ENCODE measurements around the gene SMYD5.

The SMYD5 gene

DNA sequence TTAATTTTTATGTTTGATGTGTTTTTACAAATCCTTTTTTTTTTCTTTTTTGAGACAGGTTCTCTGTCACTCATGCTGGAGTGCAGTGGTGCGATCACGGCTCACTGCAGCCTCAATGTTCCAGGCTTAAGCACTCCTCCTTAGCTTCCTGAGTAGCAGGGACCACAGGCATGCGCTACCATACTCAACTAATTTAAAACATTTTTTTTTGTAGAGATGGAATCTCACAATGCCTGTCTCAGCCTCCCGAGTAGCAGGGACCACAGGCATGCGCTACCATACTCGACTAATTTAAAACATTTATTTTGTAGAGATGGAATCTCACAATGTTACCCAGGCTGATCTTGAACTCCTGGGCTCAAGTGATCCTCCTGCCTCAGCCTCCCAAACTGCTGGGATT is 8.4 kb upstream of the SMYD5 start:
- no peak for DNase-seq (ENCODE audit: low spot score)

GRCh38 chr2:73208258-73208657 is 5.8 kb upstream of the SMYD5 start:
- no peak for DNase-seq (ENCODE audit: low spot score)

GRCh38 chr2:73210019-73210418 is 4.0 kb upstream of the SMYD5 start:
- no peak for DNase-seq (ENCODE audit: low spot score)

- no peak for DNase-seq (ENCODE audit: low spot score)
Measured at GRCh38 chr2:73210696-73211095, 3.3 kb upstream of the SMYD5 start.

DNA sequence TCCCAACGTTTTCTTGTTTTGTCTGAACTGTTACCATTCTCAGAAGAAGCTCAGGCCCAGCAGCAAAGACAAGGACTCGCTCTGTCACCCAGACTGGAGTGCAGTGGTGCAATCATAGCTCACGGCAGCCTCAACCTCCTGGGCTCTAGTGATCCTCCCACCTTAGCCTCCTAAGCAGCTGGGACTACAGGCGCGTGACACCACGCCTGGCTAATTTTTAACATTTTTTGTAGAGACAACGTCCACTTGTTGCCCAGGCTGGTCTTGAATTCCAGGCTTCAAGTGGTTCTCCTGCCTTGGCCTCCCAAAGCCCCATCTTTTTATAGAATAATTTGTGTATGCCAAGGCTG is 2.0 kb upstream of the SMYD5 start:
- no peak for DNase-seq (ENCODE audit: low spot score)

GRCh38 chr2:73212448-73213176 is 1.4 kb upstream of the SMYD5 start:
- DNase-seq (ENCODE audit: low spot score): peak; percentile 69

DNA sequence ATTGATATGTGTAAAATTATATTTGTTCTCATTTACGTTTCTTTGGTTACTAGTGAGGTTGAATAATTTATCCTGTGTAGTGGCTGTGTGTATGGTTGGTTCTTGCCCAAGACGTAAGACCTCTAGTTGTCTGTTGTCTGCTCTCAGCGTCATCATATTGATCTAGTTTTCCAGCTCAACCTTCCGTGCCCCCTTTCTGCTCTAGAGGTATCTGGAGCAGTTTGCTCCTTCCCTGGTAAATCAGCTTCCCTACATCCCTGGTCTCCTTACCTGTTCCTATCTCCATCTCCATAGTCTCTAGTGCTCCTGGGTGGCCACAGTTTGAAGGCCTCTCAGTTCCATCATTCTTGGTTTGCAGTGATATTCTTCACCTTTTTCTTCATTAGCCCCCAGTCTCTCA is 1.2 kb downstream of the SMYD5 start:
- no peak for DNase-seq (ENCODE audit: low spot score)

DNA sequence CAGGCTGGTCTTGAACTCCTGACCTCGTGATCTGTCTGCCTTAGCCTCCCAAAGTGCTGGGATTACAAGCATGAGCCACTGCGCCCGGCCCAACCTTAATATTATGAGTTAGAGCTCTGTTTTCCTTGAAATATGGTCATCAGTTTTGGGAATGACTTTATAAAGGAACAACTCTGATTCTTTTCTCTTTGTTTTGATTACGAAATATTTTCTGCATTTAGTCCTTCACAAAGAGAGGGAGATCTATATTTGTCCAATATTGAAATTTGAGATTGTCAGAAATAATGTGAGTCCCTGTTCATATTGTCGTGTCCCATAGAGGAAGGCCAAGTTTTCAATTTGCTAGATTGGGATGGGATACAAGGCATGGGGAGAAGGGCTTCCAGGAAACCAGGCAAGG is 3.1 kb downstream of the SMYD5 start:
- no peak for DNase-seq (ENCODE audit: low spot score)

GRCh38 chr2:73217826-73218225 is 3.8 kb downstream of the SMYD5 start:
- DNase-seq (ENCODE audit: low spot score): no peak

- no peak for DNase-seq (ENCODE audit: low spot score)
Measured at GRCh38 chr2:73218298-73218697, 4.3 kb downstream of the SMYD5 start.

DNA sequence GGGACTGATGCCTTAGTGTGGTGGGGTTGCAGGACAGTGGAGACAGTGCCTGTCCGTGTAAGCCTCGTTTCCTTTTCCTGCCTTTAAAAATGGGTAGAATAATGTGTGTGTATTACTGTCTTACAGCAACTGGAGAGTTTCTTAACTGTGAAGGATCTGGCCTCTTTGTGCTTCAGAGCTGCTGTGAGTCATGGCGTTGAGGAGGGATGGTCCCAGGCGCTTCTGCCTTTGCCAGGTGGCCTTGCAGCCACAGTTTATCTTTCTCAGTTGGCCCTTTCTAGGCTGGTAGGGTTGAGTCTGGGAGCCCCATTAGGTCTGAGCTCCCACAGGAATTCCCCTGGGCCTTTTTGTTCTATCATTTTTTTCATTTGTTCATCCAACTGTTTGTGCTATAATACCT is 9.8 kb downstream of the SMYD5 start:
- no peak for DNase-seq (ENCODE audit: low spot score)

DNA sequence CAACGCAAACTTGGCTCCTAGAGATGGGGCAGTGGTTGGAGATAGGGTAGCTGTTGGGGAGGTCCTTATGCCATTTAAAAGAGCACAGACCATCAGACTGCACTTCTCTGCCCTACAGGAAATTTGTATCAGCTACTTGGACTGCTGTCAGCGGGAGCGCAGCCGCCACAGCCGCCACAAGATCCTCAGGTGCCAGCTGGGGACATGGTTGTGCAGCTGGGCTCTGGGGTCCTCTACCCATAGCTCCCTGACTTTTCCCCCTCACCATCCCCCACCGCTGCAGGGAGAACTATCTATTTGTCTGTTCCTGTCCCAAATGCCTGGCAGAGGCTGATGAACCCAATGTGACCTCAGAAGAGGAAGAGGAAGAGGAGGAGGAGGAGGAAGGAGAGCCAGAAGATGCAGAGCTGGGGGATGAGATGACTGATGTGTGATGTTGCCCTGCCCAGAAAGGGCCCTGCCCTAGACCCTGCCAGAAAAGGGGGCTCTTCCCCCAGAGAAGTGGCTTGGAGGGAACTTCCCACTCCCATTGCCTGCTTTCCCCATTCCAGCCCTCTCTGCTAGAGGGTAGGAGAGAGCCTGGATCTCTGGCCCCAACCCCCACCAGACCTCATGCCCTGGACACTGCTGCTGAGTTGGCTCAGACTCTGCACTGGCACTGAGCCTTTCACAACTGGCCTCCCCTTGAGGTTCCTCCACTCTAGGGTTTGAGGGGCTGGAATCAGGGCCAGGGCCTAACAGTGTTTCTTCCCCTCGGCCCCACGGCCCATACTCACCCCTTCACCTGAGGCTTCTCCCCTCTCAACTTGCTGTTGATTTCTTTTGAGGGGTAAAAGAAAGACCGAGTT is 11.7 kb downstream of the SMYD5 start:
- no peak for DNase-seq (ENCODE audit: low spot score)

DNA sequence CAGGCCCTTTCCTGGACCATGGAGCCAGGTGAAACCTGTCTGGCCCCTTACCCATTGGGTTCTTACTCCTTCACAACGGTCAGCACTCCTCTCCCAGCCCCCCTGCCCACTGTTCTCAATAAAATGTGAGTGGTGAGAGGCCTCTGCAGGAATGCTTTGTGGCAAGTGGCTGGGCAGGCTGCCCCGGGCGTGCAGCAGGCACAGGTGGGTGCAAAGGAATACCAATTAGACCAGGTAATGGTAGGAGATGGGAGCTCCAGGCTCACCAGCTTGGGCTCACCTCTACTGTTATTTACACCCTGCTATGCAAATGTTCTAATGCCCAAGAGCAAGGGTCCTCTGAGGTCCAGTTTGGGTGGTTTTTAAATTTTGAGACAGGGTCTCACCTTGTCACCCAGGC is 13.0 kb downstream of the SMYD5 start:
- DNase-seq (ENCODE audit: low spot score): no peak

DNA sequence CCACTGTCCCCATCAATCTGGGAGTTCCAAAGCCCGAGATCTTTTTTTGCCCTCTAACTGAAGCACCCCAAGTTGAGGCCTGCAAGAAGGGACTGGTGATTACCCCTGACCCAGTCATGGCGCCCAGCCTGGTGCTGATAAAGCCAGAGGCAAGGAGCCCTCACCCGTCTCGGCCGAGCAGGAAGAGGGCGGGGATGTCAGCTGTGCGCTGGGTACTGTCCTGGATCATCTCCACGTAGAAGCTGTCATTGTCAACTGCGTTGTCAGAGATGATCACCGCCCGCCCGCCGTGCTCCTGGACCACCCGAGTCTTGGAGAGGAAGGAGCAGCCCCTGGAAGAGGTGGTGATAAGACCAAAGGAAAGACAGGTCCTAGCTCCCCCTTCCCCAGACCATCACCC is 14.6 kb downstream of the SMYD5 start:
- DNase-seq (ENCODE audit: low spot score): no peak

DNA sequence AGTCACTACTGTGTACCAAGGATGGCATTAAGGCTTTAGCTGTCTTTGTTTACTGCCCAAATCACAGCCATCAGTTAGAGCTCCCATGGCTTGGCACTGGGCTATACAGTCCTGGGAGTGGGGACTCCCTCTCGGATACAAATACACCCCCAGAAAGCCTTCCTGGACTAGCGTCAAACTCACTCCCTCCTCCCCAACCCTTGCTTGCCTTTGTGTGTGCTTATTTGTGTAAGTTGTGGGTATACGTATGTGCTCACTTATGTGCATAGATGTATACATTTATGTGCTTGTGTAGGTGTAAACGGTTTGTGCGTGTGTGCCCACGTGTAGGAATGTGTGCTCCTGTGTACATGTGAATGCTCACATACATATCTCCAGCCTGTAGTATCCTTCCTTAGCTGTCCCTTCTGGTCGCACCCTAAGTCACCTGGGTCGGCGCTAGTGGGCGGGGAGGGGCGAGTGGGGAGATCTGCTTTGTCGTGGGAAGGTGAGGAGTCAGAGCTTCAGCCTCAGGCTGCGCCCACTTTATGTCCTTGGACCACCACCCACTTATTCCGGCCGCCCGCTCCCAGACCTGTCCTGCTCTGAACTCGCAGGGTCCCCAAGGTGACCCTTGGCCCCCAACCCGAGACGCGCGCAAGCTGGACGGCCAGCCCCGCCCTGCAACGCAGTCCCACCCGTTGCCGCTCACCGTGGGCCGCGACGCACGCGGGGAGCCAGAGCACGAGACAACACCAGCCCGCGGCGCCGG is 18.5 kb downstream of the SMYD5 start:
- peak; percentile 21 for DNase-seq (ENCODE audit: low spot score)

DNA sequence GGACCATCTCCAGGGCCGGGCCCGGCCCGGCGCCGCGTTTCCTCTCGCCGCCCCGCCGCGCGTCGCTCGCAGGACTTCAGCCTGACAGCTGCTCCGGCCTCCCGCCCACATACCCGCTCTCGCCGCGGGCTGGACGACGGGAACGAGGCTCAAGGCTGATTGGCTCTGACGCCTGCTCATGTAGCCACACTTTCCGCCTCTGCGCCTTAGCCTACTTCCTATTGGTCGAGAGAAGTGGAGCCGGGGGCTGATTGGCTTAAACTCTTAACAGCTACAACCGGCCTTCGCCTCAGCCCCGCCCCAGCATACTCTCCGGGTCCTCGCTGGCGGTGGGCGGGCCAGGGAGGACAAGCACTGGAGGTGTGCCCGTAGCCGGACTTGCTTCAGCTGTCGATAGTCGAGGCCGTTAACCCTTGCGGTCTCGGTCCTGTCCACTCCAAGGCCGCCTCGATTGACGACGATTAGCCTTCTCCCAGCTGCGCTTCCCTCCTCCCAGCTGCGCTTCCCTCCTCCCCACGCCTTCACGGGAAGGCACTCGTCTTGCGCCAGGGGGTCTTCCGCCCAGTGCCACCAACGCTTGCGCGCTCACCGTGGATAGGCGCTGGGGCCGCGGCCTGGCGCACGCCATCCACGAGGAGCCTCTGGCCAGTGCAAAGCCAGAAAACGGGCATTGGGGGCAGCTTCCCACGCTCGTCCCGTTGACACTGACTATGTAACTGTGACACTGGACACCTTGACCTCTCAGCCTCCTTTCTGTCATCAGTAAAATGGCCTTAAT is 19.3 kb downstream of the SMYD5 start, which contains the start of gene PRADC1:
TSS of gene PRADC1 (minus strand) at position 86 of the 778 bp plus-strand sequence. CDS start at position 7, 79 bp downstream.
- DNase-seq (ENCODE audit: low spot score): peak; percentile 98

DNA sequence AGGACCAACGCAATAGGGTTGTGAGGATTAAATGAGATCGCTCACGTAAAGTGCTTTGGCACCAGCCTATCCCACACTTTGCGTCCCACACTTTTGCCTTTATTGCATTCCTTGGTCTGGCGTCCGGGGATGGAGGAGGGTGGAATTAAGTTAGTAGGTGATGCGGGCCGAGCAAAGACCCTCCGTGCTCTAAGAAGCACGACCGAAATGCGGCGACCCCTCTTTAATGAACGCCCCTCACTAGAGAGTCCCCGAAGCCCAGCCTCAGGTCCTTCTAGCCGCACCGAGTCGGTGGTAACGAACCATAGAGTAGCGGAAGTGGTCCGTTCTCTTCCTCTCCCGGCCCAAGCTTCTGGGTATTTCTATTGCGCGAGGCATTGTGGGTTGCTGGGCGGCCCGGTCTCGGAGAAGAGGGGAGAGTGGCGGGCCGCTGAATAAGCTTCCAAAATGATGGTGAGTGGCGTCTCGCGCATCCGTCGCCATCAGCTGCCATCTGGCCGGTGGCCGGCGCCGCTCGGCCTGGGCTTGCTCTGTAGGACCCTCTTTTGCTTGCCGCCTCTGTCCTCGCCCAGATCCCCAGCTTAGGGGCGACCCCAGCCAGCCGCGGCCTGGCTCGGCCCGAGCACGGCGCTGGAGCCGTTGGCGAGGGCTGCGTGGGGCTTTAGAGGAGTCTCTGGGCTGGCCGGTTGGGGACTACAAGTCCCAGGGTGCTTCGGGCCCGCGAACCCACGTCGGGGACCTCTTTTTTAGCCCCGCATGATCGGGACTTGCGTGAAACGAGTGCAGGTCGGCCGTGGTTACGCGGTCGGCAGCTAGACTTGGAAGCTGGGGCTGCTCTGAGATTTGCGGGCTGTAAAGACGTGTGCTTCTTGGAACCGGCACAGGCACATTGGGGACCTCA is 20.1 kb downstream of the SMYD5 start, which contains the start of gene CCT7:
TSS of gene CCT7 (plus strand) at position 377 of the 901 bp plus-strand sequence. CDS start at position 448, 71 bp downstream.
- peak; percentile 92 for DNase-seq (ENCODE audit: low spot score)

DNA sequence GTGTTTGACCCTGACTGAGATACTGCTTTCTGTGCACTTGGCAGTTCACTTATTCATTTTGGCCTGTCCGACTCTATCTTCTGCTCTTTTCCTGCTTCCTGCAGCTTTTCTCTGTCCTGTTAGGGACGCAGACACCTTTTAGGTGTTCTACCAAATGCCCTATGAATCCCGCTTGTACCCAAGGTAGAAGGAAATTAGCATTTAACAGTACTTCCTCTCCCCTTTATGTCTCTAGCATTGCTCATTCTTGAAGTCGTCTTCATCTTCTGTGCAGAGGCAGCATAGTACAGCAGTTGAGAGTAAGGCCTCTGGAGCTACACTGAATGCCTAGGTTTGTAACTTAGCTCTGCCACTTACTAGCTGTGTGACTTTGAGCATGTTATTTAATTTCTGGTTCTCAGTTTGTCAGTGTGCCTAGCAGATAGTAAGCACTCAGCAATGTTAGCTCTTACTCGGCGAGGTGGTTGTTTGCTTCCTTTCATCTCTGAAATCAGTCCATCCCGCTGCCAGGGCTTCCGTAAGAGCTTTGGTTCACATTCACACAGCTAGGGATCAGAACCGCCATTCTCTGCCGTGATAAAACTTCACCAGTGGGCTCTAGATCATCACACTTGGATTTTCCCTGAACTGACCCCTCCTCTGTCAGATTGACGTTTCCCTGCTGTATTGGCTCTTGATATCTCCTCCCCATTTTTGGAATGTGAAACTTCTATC is 21.4 kb downstream of the SMYD5 start:
- DNase-seq (ENCODE audit: low spot score): no peak

GRCh38 chr2:73237168-73237567 is 23.1 kb downstream of the SMYD5 start:
- DNase-seq (ENCODE audit: low spot score): no peak

- no peak for DNase-seq (ENCODE audit: low spot score)
Measured at GRCh38 chr2:73238149-73238548, 24.1 kb downstream of the SMYD5 start.
